Aorta (tissue), 5 donors: Measurements from ENCODE around the gene RNF135. TPM values are rescaled to one million over a fixed set of nuclear protein-coding genes. Genes with fewer than 3 reads are reported as not detected.

Experiments used
- ATAC-seq: fragments of 200-7000 bp; cut with Tn5 transposase; one replicate; pipeline ENCODE4 v1.9.1; 2022; ENCODE audit warnings: moderate library complexity; ENCODE audit not compliant: low FRiP score
- DNase-seq, 2 donors: peaks; one replicate each; pipeline ENCODE4 v3.0.0-alpha.2; 2020
- H3K27ac ChIP-seq, 2 donors: one replicate each; pipeline ENCODE4 v1.5.1; 2013; ENCODE audit warnings: low read length in 2 of 2, mild to moderate bottlenecking in 2 of 2, moderate library complexity in 2 of 2, control low read depth in 1 of 2, inconsistent platforms in 1 of 2, low read depth in 1 of 2
- H3K27me3 ChIP-seq, 2 donors: one replicate each; pipeline ENCODE4 v1.6.1; 2013; ENCODE audit warnings: control low read depth in 1 of 2, low read length in 1 of 2, mild to moderate bottlenecking in 1 of 2, moderate library complexity in 1 of 2; ENCODE audit not compliant: insufficient read depth in 2 of 2, control insufficient read depth in 1 of 2
- H3K36me3 ChIP-seq, 2 donors: one replicate each; pipeline ENCODE4 v1.6.1; 2013; ENCODE audit warnings: control low read depth in 1 of 2, low read length in 1 of 2, mild to moderate bottlenecking in 1 of 2; ENCODE audit not compliant: insufficient read depth in 2 of 2, control insufficient read depth in 1 of 2
- H3K4me1 ChIP-seq, 2 donors: one replicate each; pipeline ENCODE4 v1.6.1; 2013; ENCODE audit warnings: low read length in 2 of 2, control low read depth in 1 of 2, mild to moderate bottlenecking in 1 of 2, moderate library complexity in 1 of 2; ENCODE audit not compliant: insufficient read depth in 2 of 2, control insufficient read depth in 1 of 2
- H3K4me3 ChIP-seq, 2 donors: one replicate each; pipeline ENCODE4 v1.5.1; 2013; ENCODE audit warnings: low read length in 2 of 2, control low read depth in 1 of 2, mild to moderate bottlenecking in 1 of 2
- H3K9me3 ChIP-seq: one replicate; pipeline ENCODE4 v1.6.1; 2013; ENCODE audit warnings: mild to moderate bottlenecking, low read length; ENCODE audit not compliant: control insufficient read depth
- WGBS, 2 donors: extraction: QIAGEN DNeasy Blood & Tissue Kit; methylation state at CpG; one replicate each; pipeline ENCODE4 v1.1.7; 2013; 5-methylcytosine and 5-hydroxymethylcytosine counted together
- intact Hi-C, 2 donors: fragments of 100-400 bp; cut with DNase I; formaldehyde crosslinking; loops; one replicate each; pipeline versions ENCODE4 v1.14.2 to v1.15.0; 2022
- long read RNA-seq, 2 donors: library from polyadenylated mRNA; unstranded; transcript quantifications; one replicate each; pipeline ENCODE4 v2.0.0, GENCODE V29; 2020 to 2021
- polyA plus RNA-seq, 2 donors: library from polyadenylated mRNA; stranded (reverse); fragments of 200-250 nt; gene quantifications; one replicate each; pipeline ENCODE4 v1.2.3, GENCODE V29; 2013
- total RNA-seq, 2 donors: library from RNA; stranded (reverse); fragmentation: NEBNext Ultra II Directional; extraction: Animal tissue kit (Norgen Biotek cat#: 25700); gene quantifications; one replicate each; pipeline ENCODE4 v1.2.1, GENCODE V29; 2021
- donor health status: healthy with polysubstance abuse.
- donor health status: Bipolar disorder and iron deficiency.
- donor health status: DM: no; HTN: no; CAD: no.
- donor health status: DM: no; HTN: no; CAD: no.
- donor health status: DM: yes; HTN: yes; CAD: no.

RNF135 gene, protein sequence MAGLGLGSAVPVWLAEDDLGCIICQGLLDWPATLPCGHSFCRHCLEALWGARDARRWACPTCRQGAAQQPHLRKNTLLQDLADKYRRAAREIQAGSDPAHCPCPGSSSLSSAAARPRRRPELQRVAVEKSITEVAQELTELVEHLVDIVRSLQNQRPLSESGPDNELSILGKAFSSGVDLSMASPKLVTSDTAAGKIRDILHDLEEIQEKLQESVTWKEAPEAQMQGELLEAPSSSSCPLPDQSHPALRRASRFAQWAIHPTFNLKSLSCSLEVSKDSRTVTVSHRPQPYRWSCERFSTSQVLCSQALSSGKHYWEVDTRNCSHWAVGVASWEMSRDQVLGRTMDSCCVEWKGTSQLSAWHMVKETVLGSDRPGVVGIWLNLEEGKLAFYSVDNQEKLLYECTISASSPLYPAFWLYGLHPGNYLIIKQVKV
- total RNA-seq (10 to 100 TPM; 18.8 to 32.4 TPM), polyA plus RNA-seq (10 to 100 TPM; 16.6 to 16.8 TPM)
- long read RNA-seq, donor 1, transcript RNF135-204 (3 exons, 1,261 nt): minor isoform, 6 of 117 reads
- long read RNA-seq, donor 1, transcript RNF135-201 (4 exons, 1,905 nt): minor isoform, 20 of 117 reads
- long read RNA-seq, donor 1, transcript RNF135-202 (5 exons, 2,892 nt): major isoform, 71 of 117 reads
- long read RNA-seq, donor 1, partial matches to known transcripts: 6 of 117 reads
- long read RNA-seq, donor 1, other reads (novel, unspliced or antisense): 12 of 117 reads
- long read RNA-seq, donor 2, transcript RNF135-201 (4 exons, 1,905 nt): minor isoform, 8 of 22 reads
- long read RNA-seq, donor 2, transcript RNF135-202 (5 exons, 2,892 nt): major isoform, 11 of 22 reads
- long read RNA-seq, donor 2, partial matches to known transcripts: 1 of 22 reads
- long read RNA-seq, donor 2, other reads (novel, unspliced or antisense): 0 of 22 reads

DNA sequence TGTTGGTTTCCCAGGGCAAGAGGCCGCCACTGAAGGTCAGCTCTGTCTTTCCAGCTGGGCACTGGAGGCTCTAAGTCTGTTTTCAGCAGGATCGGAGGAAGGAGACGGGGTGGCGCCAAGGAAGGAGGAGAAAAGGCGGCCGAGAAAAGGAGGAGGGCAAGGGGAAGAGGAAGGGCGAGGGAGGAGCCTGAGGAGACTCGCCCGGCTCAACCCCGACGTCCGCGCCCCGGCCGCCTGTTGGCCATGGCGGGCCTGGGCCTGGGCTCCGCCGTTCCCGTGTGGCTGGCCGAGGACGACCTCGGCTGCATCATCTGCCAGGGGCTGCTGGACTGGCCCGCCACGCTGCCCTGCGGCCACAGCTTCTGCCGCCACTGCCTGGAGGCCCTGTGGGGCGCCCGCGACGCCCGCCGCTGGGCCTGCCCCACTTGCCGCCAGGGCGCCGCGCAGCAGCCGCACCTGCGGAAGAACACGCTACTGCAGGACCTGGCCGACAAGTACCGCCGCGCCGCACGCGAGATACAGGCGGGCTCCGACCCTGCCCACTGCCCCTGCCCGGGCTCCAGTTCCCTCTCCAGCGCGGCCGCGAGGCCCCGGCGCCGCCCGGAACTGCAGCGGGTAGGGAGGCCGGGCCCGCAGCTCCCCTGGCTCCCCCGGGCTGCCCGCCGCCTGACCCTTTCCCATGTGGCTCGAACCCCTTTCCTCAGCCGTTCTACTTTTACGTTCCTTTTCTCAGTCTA, at the start of gene RNF135:
Gene RNF135, plus strand, starts transcription at position 209 of the 737 bp plus-strand sequence. Its CDS starts 35 bp downstream, at position 244.
- Histone ChIP-seq H3K4me3 (peak within 1 kb of the TSS; percentile 71 to 78), H3K36me3 (no peaks in the 10 kb centered on the region), H3K4me1 (no peaks in the 10 kb centered on the region), H3K27me3 (no peaks in the 10 kb centered on the region), H3K27ac (peak within 1 kb of the TSS; percentile 62 to 86), H3K9me3 (no peaks in the 10 kb centered on the region)
- DNase-seq (peak; percentile 92 to 94), ATAC-seq (peak; percentile 95)
- intact Hi-C loops: loop anchor here (2.0 to 10.0 kb wide), 2 partner anchors 64 to 146 kb away; partner anchors contain the start of genes TEFM (in 2 of the 2) and CRLF3 (in 1 of the 2)
- WGBS, 2 donors: 0% methylated on average over 55 to 66 of the region's 66 CpGs

DNA sequence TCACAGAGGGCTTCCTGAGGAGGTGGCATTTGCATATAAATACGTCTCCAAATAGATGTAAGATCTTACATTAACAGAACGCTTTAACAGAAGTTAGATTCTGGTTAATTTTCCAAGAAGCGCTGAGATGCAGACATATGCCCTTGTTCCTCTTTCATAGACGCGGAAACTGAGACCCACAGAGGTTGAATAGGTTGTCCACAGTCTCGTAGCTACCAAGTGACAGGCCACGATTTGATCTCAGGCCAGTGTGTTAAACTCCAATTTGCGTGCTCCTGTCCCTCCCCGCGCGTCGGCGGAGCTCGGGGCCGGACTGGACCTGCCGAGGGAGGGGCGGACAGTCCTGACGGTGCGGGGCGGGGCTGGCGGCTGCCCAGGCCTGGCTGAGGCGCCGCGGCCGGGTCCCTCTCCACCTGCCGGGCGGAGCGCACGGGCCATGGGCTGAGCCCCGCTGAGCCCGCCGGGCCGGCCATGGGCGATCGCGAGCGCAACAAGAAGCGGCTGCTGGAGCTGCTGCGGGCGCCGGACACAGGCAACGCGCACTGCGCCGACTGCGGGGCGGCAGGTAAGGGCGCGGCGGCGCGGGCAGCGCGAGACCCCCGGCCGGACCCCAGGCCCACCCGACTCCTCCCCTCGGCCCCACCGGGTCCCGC, 49.2 kb upstream of the RNF135 start, which contains the start of gene ADAP2:
Gene ADAP2, plus strand, starts transcription at position 402 of the 653 bp plus-strand sequence. Its CDS starts 70 bp downstream, at position 472.
- 4 to 7% methylated on average over 34 to 60 of the region's 60 CpGs for WGBS, 2 donors
- H3K36me3 ChIP-seq: no peaks in the 10 kb centered on the region
- H3K27me3 ChIP-seq: peaks cover 0 to 2% of the 10 kb centered on the region in 2 donors
- no peak within 1 kb of the TSS for H3K27ac ChIP-seq
- peak; percentile 70 for ATAC-seq
- intact Hi-C loops: no loop called here
- peak; percentile 82 to 85 for DNase-seq
- peak within 1 kb of the TSS; percentile 22 to 65 for H3K4me3 ChIP-seq
- no peaks in the 10 kb centered on the region for H3K9me3 ChIP-seq
- no peaks in the 10 kb centered on the region for H3K4me1 ChIP-seq

DNA sequence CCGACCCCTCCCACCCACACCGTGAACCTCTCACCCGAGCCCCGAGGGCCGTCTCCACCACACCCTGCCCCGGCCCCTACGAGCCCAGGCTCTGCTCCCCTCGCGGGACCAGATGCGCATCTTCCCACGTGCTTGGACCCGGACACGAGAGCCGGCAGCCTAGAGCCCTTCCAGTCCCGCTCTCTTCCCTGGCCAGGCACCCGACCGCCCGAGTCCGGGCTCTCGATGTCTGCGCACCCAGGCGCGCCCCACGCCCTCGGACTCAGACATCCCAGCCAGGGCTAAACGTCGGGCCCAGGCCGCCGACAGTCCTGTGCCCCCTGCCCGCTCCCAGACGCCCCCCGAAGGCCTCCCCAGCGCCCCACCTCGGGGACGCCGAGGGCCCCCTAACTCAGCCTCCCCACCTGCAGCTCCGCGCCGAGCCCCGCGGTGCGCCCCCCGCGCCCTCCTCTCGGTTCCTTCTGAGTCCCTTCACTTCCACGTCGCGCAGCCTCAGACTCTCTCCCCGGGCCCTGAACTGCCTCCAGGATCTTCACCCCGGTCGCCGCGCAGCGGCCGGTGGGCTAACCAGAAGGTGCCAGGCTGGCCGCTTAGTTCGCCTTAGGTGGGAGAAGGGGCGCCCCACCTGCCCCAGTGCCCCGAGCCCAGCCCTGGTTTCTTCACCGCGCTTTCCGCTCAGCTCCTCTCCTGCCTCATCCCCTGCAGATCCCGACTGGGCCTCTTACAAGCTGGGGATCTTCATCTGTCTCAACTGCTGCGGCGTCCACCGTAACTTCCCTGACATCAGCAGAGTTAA, 48.4 kb upstream of the RNF135 start:
- H3K27ac ChIP-seq: no peak overlapping the region
- intact Hi-C loops: no loop called here
- no peaks in the 10 kb centered on the region for H3K36me3 ChIP-seq
- peak overlapping the region; percentile 22 to 65 for H3K4me3 ChIP-seq
- no peaks in the 10 kb centered on the region for H3K9me3 ChIP-seq
- peaks cover 0 to 2% of the 10 kb centered on the region in 2 donors for H3K27me3 ChIP-seq
- ATAC-seq: peak; percentile 33
- DNase-seq: peak; percentile 64 to 76
- H3K4me1 ChIP-seq: no peaks in the 10 kb centered on the region
- 4% methylated on average over 41 to 66 of the region's 66 CpGs for WGBS, 2 donors

DNA sequence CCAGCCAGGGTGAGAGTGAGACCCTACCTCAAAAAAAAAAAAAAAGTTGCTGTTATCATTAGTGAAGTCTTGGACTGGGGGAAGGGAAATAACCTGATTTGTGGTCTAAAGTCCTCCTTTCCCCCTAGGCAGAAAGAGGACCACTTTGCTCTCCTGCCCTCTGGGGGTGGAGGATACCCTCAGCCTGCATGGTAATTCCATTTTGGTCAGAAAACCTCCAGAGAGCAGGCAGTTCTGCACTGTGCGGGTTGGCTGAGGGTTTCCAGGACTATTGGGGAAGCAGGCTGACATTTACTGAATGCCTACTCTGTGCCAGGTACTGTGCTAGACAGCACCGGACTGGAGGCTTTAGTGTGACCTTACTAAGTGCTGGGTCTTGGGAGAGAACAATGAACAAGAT, 46.5 kb upstream of the RNF135 start:
- Histone ChIP-seq H3K36me3 (no peaks in the 10 kb centered on the region), H3K27me3 (peaks cover 0 to 2% of the 10 kb centered on the region in 2 donors), H3K4me3 (no peak overlapping the region), H3K27ac (no peak overlapping the region), H3K4me1 (no peaks in the 10 kb centered on the region), H3K9me3 (no peaks in the 10 kb centered on the region)
- WGBS, 2 donors: 47 to 57% methylated on average over 2 of the region's 2 CpGs
- peak in 1 of 2 donors; percentile 20 for DNase-seq
- ATAC-seq: no peak
- intact Hi-C loops: no loop called here

DNA sequence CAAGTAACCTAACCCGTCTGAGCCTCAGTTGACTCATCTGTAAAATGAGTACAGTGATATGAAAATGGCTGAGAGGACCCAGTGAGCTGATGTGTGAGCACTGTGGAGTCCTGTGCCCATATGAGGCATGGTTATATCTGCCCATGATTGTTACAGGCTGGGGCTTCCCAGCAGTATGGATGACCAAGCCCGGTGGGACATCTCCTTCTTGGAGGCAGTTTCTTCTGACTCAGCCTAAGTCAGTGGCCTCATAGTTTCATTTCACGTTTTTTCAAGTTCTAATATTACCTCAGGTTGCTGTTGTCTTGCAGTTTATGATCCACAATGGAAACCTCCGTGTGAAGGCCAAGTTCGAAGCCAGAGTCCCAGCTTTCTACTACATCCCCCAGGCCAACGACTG, 44.3 kb upstream of the RNF135 start:
- Histone ChIP-seq H3K4me3 (no peak overlapping the region), H3K27ac (no peak overlapping the region), H3K36me3 (no peaks in the 10 kb centered on the region), H3K27me3 (peaks cover 0 to 2% of the 10 kb centered on the region in 2 donors), H3K4me1 (no peaks in the 10 kb centered on the region), H3K9me3 (no peaks in the 10 kb centered on the region)
- ATAC-seq (no peak), DNase-seq (peak in 1 of 2 donors; percentile 13)
- 74 to 82% methylated on average over 6 of the region's 6 CpGs for WGBS, 2 donors
- intact Hi-C loops: no loop called here

DNA sequence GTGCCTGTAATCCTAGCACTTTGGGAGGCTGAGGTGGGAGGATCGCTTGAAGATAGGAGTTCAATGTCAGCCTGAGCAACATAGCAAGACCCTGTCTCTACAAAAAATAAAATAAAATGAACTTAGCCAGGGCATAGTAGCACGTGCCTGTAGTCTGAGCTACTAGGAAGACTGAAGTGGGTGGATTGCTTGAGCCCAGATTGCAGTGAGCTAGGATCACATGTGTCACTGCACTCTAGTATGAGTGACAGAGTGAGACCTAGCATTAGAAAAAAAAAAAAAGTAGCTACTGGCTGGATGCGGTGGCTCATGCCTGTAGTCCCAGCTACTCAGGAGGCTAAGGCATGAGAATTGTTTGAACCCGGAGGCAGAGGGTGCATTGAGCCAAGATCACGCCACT, 43.1 kb upstream of the RNF135 start:
- Histone ChIP-seq H3K36me3 (no peaks in the 10 kb centered on the region), H3K4me3 (no peak overlapping the region), H3K4me1 (no peaks in the 10 kb centered on the region), H3K27ac (no peak overlapping the region), H3K27me3 (no peaks in the 10 kb centered on the region), H3K9me3 (no peaks in the 10 kb centered on the region)
- intact Hi-C loops: no loop called here
- peak in 1 of 2 donors; percentile 4 for DNase-seq
- 86 to 90% methylated on average over 5 of the region's 5 CpGs for WGBS, 2 donors
- ATAC-seq: no peak

DNA sequence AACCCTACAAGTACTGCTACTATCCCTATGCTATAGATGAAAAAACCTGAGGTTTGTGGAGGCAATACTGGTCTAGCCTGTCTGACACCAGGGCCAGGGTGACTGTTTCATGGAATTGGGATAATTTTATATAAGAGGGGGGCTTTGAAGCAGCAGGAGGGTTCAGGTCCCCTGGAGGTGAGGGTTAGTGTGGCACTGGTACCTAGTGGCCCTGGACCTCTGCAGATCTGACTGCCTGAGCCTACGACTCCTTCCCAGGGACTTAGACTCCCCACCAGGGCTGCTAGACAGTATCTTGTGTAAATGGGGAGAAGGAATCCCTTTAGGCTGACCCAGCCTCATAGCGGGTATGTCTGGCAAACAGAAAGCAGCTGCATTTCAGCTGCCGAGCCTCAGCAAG, 42.3 kb upstream of the RNF135 start:
- Histone ChIP-seq H3K27me3 (no peaks in the 10 kb centered on the region), H3K27ac (no peak overlapping the region), H3K9me3 (no peaks in the 10 kb centered on the region), H3K4me1 (no peaks in the 10 kb centered on the region), H3K4me3 (no peak overlapping the region), H3K36me3 (no peaks in the 10 kb centered on the region)
- DNase-seq (peak in 1 of 2 donors; percentile 19), ATAC-seq (no peak)
- intact Hi-C loops: no loop called here
- 74 to 77% methylated on average over 3 of the region's 3 CpGs for WGBS, 2 donors
